Measurements from ENCODE around the gene CTAG1A.
"Not testable (repeated sequence)": the region's sequence is repeated elsewhere in the genome, so short reads cannot be mapped to it uniquely, and the experiment has no call there.

- TF ChIP-seq CTCF, POLR2A (IDR thresholded peaks at IDR 0.05): not testable (repeated sequence)
These were observed 9.9 kb upstream of the CTAG1A start for GRCh38 chrX:154575076-154575475.

Measured in uterus (tissue), 2 donors.